Measurements from ENCODE around the gene PRSS33.

DNA sequence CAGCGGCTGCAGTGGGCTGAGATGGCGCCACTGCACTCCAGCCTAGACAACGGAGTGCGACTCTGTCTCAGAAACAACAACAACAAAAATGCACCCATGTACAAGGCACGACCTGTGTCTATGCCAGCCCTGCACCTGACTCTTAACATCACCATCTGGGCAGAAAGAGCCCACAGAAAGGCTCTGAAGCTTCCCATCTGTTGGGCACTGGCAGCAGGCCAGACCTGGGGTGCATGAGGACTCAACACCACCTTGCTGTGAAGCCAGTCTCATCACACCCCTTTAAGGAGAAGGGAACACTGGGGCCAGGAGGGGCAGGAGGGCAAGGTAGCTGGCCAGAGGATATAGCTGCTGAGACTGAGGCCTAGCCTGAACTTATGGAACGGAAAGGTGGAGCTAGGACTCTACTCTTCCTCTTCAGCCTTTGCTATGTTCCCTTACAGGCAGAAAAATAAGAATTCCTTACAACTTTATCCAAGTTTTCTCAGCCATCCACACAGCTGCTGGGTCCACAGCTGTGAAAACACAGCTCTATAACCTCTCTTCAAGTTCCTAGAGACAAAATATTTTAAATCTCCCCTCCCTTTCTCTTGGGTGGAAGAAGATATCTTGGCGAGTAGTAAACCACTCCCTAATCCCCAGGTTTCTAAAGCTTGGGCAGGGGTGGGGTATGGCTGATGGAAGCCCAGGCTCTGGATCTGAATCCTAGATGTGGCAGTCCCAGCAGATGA lies 13.0 kb downstream of the PRSS33 start:
- TF ChIP-seq, protein P1, sequence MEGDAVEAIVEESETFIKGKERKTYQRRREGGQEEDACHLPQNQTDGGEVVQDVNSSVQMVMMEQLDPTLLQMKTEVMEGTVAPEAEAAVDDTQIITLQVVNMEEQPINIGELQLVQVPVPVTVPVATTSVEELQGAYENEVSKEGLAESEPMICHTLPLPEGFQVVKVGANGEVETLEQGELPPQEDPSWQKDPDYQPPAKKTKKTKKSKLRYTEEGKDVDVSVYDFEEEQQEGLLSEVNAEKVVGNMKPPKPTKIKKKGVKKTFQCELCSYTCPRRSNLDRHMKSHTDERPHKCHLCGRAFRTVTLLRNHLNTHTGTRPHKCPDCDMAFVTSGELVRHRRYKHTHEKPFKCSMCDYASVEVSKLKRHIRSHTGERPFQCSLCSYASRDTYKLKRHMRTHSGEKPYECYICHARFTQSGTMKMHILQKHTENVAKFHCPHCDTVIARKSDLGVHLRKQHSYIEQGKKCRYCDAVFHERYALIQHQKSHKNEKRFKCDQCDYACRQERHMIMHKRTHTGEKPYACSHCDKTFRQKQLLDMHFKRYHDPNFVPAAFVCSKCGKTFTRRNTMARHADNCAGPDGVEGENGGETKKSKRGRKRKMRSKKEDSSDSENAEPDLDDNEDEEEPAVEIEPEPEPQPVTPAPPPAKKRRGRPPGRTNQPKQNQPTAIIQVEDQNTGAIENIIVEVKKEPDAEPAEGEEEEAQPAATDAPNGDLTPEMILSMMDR (IDR thresholded peaks at IDR 0.05; ENCODE audit: control extremely low read depth in 1 of 3, insufficient read depth in 1 of 3, low read depth in 1 of 3, low read length in 3 of 3) = no peak
- TF ChIP-seq RAD21 (IDR thresholded peaks at IDR 0.05 in 1 of 2, conservative IDR thresholded peaks at IDR 0.05 in 1 of 2; ENCODE audit: low read depth in 2 of 2, low read length in 2 of 2) = no peak
- no peak; a peak in 1 of 3 replicates for TF ChIP-seq POLR2A (IDR thresholded peaks at IDR 0.05; ENCODE audit: control extremely low read depth in 1 of 2, low read depth in 2 of 2, low read length in 2 of 2)
- TF ChIP-seq NRF1 (IDR thresholded peaks at IDR 0.05; ENCODE audit: low read depth, low read length) = no peak
- no peak for TF ChIP-seq POLR2AphosphoS5 (IDR thresholded peaks at IDR 0.05; ENCODE audit: low read depth, low read length)
- TF ChIP-seq SP1 (IDR thresholded peaks at IDR 0.05; ENCODE audit: low read depth, low read length) = no peak
- TF ChIP-seq ZNF274 (IDR thresholded peaks at IDR 0.05; ENCODE audit: borderline replicate concordance, extremely low read depth, low read length) = no peak
- TF ChIP-seq RBBP5 (IDR thresholded peaks at IDR 0.05; ENCODE audit: borderline replicate concordance, low read depth, low read length) = no peak
- TF ChIP-seq KDM5A (IDR thresholded peaks at IDR 0.05; ENCODE audit: low read length) = no peak
- TF ChIP-seq SIX5 (IDR thresholded peaks at IDR 0.05; ENCODE audit: low read depth, low read length) = no peak
- no peak for TF ChIP-seq HDAC2 (IDR thresholded peaks at IDR 0.05; ENCODE audit: borderline replicate concordance in 1 of 2, low read depth in 2 of 2, low read length in 2 of 2)
- no peak for TF ChIP-seq GABPA (IDR thresholded peaks at IDR 0.05; ENCODE audit: borderline replicate concordance, insufficient read depth, low read length)
- no peak for TF ChIP-seq JUND (IDR thresholded peaks at IDR 0.05; ENCODE audit: low read length)
